Calu3 (cell line): Measurements from ENCODE around the gene HYAL3. TPM values are rescaled to one million over a fixed set of nuclear protein-coding genes. Genes with fewer than 3 reads are reported as not detected.

ENCODE experiments used
- BruUV-seq: library from RNA; stranded (reverse); fragments of 400-500 nt; replicated peaks from 2 replicates; lab custom pipeline; 2021; lab: Mats Ljungman, UMichigan
- CTCF ChIA-PET: fragments of 300-600 bp; sonication (Branson Sonifier 250); formaldehyde crosslinking; loops from one replicate; lab custom pipeline; 2022; ENCODE audit warnings: antibody characterized with exemption; lab: Charles Lee
- DNase-seq: peaks from one replicate; pipeline ENCODE4 v3.0.0; 2022
- H3K27ac Mint-ChIP-seq: one replicate; pipeline ENCODE4 v1.8.0; 2022; ENCODE audit warnings: mixed read lengths; ENCODE audit not compliant: unreplicated experiment
- H3K27me3 Mint-ChIP-seq: one replicate; pipeline ENCODE4 v1.8.0; 2022; ENCODE audit warnings: mixed read lengths; ENCODE audit not compliant: unreplicated experiment
- H3K36me3 Mint-ChIP-seq: one replicate; pipeline ENCODE4 v1.8.0; 2022; ENCODE audit warnings: mild to moderate bottlenecking, moderate library complexity, mixed read lengths; ENCODE audit not compliant: insufficient read depth, unreplicated experiment
- H3K4me1 Mint-ChIP-seq: one replicate; pipeline ENCODE4 v1.8.0; 2022; ENCODE audit warnings: mild to moderate bottlenecking, low read depth, mixed read lengths; ENCODE audit not compliant: unreplicated experiment
- H3K4me3 Mint-ChIP-seq: one replicate; pipeline ENCODE4 v1.8.0; 2022; ENCODE audit warnings: mild to moderate bottlenecking, low read depth, moderate library complexity, mixed read lengths; ENCODE audit not compliant: unreplicated experiment
- H3K9me3 Mint-ChIP-seq: one replicate; pipeline ENCODE4 v1.8.0; 2022; ENCODE audit warnings: low read depth, mixed read lengths; ENCODE audit not compliant: unreplicated experiment
- intact Hi-C: fragments of 100-400 bp; cut with micrococcal nuclease; formaldehyde crosslinking; loops from one replicate; pipeline ENCODE4 v1.10.0; 2022; ENCODE audit not compliant: unreplicated experiment
- total RNA-seq: library from RNA; stranded (reverse); gene quantifications from 2 replicates; pipeline ENCODE4 v1.2.3, GENCODE V29; 2022
- TF ChIP-seq, protein P1 (sequence below): fragments of 200-600 bp; IDR thresholded peaks from one replicate; pipeline ENCODE4 v1.8.0; 2022; ENCODE audit warnings: antibody characterized with exemption; ENCODE audit not compliant: unreplicated experiment

HYAL3 gene
- total RNA-seq, 1 experiment from 2014 or later = 5.5 TPM

GRCh38 chr3:50337175-50337861 is 38.1 kb upstream of the HYAL3 start:
- H3K27me3 Mint-ChIP-seq = peaks cover 18% of the 10 kb centered on the region
- DNase-seq = peak; percentile 98
- intact Hi-C loops = no loop called here
- BruUV-seq = no TSS peak
- CTCF ChIA-PET = interaction anchor here (0.6 to 2.7 kb wide), 14 partner anchors 8 to 110 kb away, joined by 3 to 15 read pairs (median 4); partner anchors contain the start of genes CYB561D2, IFRD2, LSMEM2 and NPRL2
- H3K4me1 Mint-ChIP-seq = peaks cover 11% of the 10 kb centered on the region
- peaks cover 37% of the 10 kb centered on the region for H3K36me3 Mint-ChIP-seq
- peak overlapping the region; percentile 82 for H3K27ac Mint-ChIP-seq
- no peaks in the 10 kb centered on the region for H3K9me3 Mint-ChIP-seq
- TF ChIP-seq, protein P1, sequence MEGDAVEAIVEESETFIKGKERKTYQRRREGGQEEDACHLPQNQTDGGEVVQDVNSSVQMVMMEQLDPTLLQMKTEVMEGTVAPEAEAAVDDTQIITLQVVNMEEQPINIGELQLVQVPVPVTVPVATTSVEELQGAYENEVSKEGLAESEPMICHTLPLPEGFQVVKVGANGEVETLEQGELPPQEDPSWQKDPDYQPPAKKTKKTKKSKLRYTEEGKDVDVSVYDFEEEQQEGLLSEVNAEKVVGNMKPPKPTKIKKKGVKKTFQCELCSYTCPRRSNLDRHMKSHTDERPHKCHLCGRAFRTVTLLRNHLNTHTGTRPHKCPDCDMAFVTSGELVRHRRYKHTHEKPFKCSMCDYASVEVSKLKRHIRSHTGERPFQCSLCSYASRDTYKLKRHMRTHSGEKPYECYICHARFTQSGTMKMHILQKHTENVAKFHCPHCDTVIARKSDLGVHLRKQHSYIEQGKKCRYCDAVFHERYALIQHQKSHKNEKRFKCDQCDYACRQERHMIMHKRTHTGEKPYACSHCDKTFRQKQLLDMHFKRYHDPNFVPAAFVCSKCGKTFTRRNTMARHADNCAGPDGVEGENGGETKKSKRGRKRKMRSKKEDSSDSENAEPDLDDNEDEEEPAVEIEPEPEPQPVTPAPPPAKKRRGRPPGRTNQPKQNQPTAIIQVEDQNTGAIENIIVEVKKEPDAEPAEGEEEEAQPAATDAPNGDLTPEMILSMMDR = no peak
- H3K4me3 Mint-ChIP-seq = peak overlapping the region; percentile 93

GRCh38 chr3:50336452-50337174 is 37.4 kb upstream of the HYAL3 start:
- DNase-seq = no peak
- Mint-ChIP-seq H3K9me3 (no peaks in the 10 kb centered on the region), H3K4me1 (peaks cover 11% of the 10 kb centered on the region), H3K27me3 (peaks cover 18% of the 10 kb centered on the region), H3K27ac (peak overlapping the region; percentile 82), H3K36me3 (peaks cover 37% of the 10 kb centered on the region), H3K4me3 (peak overlapping the region; percentile 93)
- CTCF ChIA-PET = interaction anchor here (0.7 to 2.7 kb wide), 15 partner anchors 9 to 109 kb away, joined by 3 to 15 read pairs (median 3); partner anchors contain the start of genes CYB561D2, LSMEM2, NPRL2 and SEMA3B
- intact Hi-C loops = no loop called here
- TF ChIP-seq, protein P1 = no peak
- BruUV-seq = TSS peak; percentile 70

- CTCF ChIA-PET = interaction anchor here (0.7 kb wide), 1 partner anchor 113 kb away, joined by 3 read pairs; no protein-coding TSS in a partner anchor
- Mint-ChIP-seq H3K27ac (no peak overlapping the region), H3K9me3 (no peaks in the 10 kb centered on the region), H3K4me1 (peaks cover 11% of the 10 kb centered on the region), H3K27me3 (peaks cover 8% of the 10 kb centered on the region), H3K4me3 (no peak overlapping the region), H3K36me3 (peaks cover 43% of the 10 kb centered on the region)
- DNase-seq = no peak
- intact Hi-C loops = no loop called here
- BruUV-seq = no TSS peak
- TF ChIP-seq, protein P1 = no peak
Observed at GRCh38 chr3:50334339-50335075, 35.3 kb upstream of the HYAL3 start.

DNA sequence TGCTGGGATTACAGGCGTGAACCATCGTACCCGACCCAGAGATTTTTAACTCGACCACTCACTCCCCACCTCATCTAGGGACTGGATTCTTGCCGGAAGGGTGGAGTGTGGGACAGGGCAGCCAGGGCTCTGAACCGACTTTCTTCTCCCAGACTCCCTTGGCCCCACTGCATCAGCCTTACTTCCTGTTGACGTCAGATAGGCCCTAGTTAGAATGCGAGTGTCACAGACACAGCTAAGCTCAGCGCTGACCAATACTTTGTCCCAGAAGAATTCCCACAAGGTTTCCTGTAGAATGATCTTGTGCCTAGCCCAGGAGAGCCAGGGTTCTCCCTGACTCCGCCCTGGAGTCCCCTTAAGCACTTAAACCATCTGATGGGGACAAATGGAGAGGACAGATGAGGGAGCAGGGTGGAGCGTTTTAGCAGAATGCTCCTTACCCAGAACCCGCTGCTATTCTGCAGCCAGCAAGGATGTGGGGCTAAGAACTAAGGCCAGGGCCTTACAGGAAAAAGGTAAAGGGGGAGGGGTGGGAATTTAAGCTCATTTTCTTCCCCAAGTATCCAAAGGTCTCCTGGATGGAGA is 34.6 kb upstream of the HYAL3 start:
- Mint-ChIP-seq H3K27ac (no peak overlapping the region), H3K36me3 (peaks cover 40% of the 10 kb centered on the region), H3K4me3 (no peak overlapping the region), H3K27me3 (peaks cover 1% of the 10 kb centered on the region), H3K9me3 (no peaks in the 10 kb centered on the region), H3K4me1 (peaks cover 5% of the 10 kb centered on the region)
- no peak for DNase-seq
- no TSS peak for BruUV-seq
- TF ChIP-seq, protein P1 = no peak
- intact Hi-C loops = no loop called here
- CTCF ChIA-PET = interaction anchor here (0.7 kb wide), 1 partner anchor 112 kb away, joined by 3 read pairs; no protein-coding TSS in a partner anchor
